LNCaP clone FGC (cell line): ENCODE measurements around the gene UROC1.

Experiments
- DNase-seq: peaks from one replicate; pipeline ENCODE4 v3.0.0-alpha.2; 2011; ENCODE audit warnings: low read depth
- H3K4me3 ChIP-seq: 2 replicates; pipeline ENCODE4 v1.5.1; 2011; ENCODE audit warnings: mild to moderate bottlenecking, low read depth, low read length, control low read depth
- CTCF ChIP-seq: IDR thresholded peaks from 2 replicates; pipeline ENCODE4 v1.5.1; 2012; ENCODE audit warnings: mild to moderate bottlenecking; ENCODE audit not compliant: control insufficient read depth, insufficient read depth; ENCODE audit errors: extremely low read depth

Gene UROC1

GRCh38 chr3:126447456-126448106 lies 70.0 kb downstream of the UROC1 start:
- TF ChIP-seq CTCF = no peak
- no peak for DNase-seq
- no peak overlapping the region for H3K4me3 ChIP-seq

- no peak overlapping the region for H3K4me3 ChIP-seq
- no peak for TF ChIP-seq CTCF
- DNase-seq = no peak
Measured at GRCh38 chr3:126446791-126447190, 70.8 kb downstream of the UROC1 start.

- H3K4me3 ChIP-seq = no peak overlapping the region
- no peak for DNase-seq
- TF ChIP-seq CTCF = no peak
Measured at GRCh38 chr3:126446301-126446700, 71.3 kb downstream of the UROC1 start.

- no peak for TF ChIP-seq CTCF
- no peak overlapping the region for H3K4me3 ChIP-seq
- DNase-seq = no peak
Measured at GRCh38 chr3:126445506-126445905, 72.1 kb downstream of the UROC1 start.

- H3K4me3 ChIP-seq = no peak overlapping the region
- peak; percentile 7 for DNase-seq
- no peak for TF ChIP-seq CTCF
Measured at GRCh38 chr3:126442856-126443242, 74.7 kb downstream of the UROC1 start.

- H3K4me3 ChIP-seq = no peak overlapping the region
- TF ChIP-seq CTCF = no peak
- DNase-seq = no peak
Measured at GRCh38 chr3:126442094-126442855, 75.3 kb downstream of the UROC1 start.
